OCI-LY7 (cell line): ENCODE measurements around the gene PPP1R9A.

Experiments
- EZH2phosphoT487 ChIP-seq: fragments of 200-600 bp; sonication (generic); IDR thresholded peaks from 2 replicates; pipeline ENCODE4 v1.6.1; 2018; ENCODE audit warnings: low read depth, borderline replicate concordance, mild to moderate bottlenecking, mixed run types, antibody characterized with exemption, low read length, moderate library complexity, mixed read lengths
- TF ChIP-seq, protein P1 (sequence below): fragments of 200-600 bp; sonication (generic); conservative IDR thresholded peaks from 2 replicates; pipeline ENCODE4 v1.5.1; 2014; ENCODE audit warnings: mild to moderate bottlenecking, antibody characterized with exemption, low read length, moderate library complexity, mixed read lengths

DNA sequence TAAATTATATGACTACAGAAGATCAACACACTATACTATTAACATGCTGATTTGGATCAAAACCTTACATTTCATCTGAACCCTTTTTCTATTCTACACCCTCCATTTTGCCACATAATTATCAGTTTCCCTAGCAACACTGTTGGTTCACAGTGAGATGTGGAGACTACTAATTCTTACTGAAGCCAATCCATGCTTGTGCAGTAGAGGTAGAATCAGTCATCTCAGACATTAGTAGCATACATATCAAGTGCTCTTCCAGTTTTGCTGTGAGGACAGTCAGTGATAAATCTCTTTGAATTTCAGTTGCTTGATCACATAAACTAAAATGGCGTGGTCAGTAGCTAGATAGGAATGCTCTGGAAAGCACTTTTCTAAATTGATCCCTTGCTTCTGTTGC, 346.6 kb downstream of the PPP1R9A start:
- TF ChIP-seq, protein P1, sequence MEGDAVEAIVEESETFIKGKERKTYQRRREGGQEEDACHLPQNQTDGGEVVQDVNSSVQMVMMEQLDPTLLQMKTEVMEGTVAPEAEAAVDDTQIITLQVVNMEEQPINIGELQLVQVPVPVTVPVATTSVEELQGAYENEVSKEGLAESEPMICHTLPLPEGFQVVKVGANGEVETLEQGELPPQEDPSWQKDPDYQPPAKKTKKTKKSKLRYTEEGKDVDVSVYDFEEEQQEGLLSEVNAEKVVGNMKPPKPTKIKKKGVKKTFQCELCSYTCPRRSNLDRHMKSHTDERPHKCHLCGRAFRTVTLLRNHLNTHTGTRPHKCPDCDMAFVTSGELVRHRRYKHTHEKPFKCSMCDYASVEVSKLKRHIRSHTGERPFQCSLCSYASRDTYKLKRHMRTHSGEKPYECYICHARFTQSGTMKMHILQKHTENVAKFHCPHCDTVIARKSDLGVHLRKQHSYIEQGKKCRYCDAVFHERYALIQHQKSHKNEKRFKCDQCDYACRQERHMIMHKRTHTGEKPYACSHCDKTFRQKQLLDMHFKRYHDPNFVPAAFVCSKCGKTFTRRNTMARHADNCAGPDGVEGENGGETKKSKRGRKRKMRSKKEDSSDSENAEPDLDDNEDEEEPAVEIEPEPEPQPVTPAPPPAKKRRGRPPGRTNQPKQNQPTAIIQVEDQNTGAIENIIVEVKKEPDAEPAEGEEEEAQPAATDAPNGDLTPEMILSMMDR, result no peak
- TF ChIP-seq EZH2phosphoT487, result no peak
